ENCODE measurements around the gene RBM42. TPM values are rescaled to one million over a fixed set of nuclear protein-coding genes. Genes with fewer than 3 reads are reported as not detected.

RBM42 gene
- total and polyA plus RNA-seq, 2 of the 13 experiments (the other 11 are each of a cell fraction or from before 2014, with no cell fraction given) = 27.2 to 55.3 TPM

DNA sequence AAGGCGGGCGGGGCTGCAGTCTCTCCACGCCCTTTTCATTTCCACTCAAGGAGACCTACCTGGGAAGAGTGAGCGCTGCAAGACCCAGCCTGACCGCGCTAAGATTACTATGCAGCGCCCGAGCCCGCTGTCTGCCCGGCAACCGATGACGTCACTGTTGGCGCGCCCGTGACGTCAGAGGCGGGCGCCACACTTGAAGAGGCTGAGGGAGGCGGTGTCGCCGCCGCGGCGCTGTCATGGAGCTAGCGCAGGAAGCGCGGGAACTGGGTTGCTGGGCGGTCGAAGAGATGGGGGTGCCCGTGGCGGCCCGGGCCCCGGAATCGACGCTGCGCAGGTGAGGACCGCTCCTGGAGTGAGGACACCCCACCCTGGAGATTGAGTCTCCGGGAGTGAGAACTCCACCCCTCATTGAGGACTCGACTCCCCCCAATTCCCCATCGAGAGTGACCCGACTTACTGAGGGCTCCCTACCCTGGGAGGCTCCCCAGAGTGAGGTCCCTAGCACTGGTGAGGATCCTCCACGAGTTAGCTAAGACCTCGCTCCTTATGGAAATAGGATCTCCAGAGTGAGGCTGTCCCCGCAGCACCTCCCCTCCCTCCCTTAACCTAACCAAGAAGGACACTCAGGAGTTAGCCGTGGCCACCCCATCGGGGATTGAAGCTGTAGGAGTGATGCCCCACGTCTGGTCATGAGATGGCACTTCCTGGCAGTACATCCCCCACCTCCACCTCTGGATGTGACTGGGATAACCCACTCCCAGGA lies 16.1 kb upstream of the RBM42 start, which contains the start of gene HAUS5 (continued):
- peak; percentile 49 for TF ChIP-seq CTCF (CRISPR knock-in tag; IDR thresholded peaks at IDR 0.05)
- TF ChIP-seq SETDB1 (CRISPR knock-in tag; IDR thresholded peaks at IDR 0.05; ENCODE audit: borderline replicate concordance) = no peak
- TF ChIP-seq ZNF788 (CRISPR knock-in tag; IDR thresholded peaks at IDR 0.05; ENCODE audit: borderline replicate concordance) = peak; percentile 28; the same call in 1 of the 2 replicates
- no peak for TF ChIP-seq NR2F6 (IDR thresholded peaks at IDR 0.05)
- peak; percentile 46; the same call in 1 of the 2 replicates for TF ChIP-seq NR2F6 (CRISPR knock-in tag; IDR thresholded peaks at IDR 0.05)
- TF ChIP-seq ZNF691 (CRISPR knock-in tag; IDR thresholded peaks at IDR 0.05; ENCODE audit: borderline replicate concordance, low read depth) = 0 out of 2 replicates have a peak, but pooled peaks have one; percentile 47
- TF ChIP-seq HNRNPK (IDR thresholded peaks at IDR 0.05; ENCODE audit: low read depth, low read length, poor library complexity, severe bottlenecking) = no peak
- TF ChIP-seq GPBP1L1 (CRISPR knock-in tag; IDR thresholded peaks at IDR 0.05) = no peak
- peak; percentile 62; the same call in 1 of the 2 replicates for TF ChIP-seq CCDC6 (CRISPR knock-in tag; IDR thresholded peaks at IDR 0.05)
- peak; percentile 74 for TF ChIP-seq BHLHE40 (IDR thresholded peaks at IDR 0.05; ENCODE audit: low read length)
- TF ChIP-seq SCMH1 (CRISPR knock-in tag; IDR thresholded peaks at IDR 0.05; ENCODE audit: borderline replicate concordance) = no peak
- 0 out of 2 replicates have a peak, but pooled peaks have one; percentile 37 for TF ChIP-seq ZNF616 (CRISPR knock-in tag; IDR thresholded peaks at IDR 0.05; ENCODE audit: low read depth)
- TF ChIP-seq ZSCAN21 (CRISPR knock-in tag; IDR thresholded peaks at IDR 0.05; ENCODE audit: borderline replicate concordance) = peak; percentile 73; the same call in 1 of the 2 replicates
